Aorta (tissue), 5 donors: ENCODE data around the gene INHBA. TPM values are rescaled to one million over a fixed set of nuclear protein-coding genes. Genes with fewer than 3 reads are reported as not detected.
A peak's percentile ranks its signal among the peaks of the same experiment; 100 is the strongest.

Experiments
- ATAC-seq: fragments of 200-7000 bp; cut with Tn5 transposase; one replicate; pipeline ENCODE4 v1.9.1; 2022; ENCODE audit warnings: moderate library complexity; ENCODE audit not compliant: low FRiP score
- DNase-seq, 2 donors: peaks; one replicate each; pipeline ENCODE4 v3.0.0-alpha.2; 2020
- H3K27ac ChIP-seq, 2 donors: one replicate each; pipeline ENCODE4 v1.5.1; 2013; ENCODE audit warnings: low read length in 2 of 2, mild to moderate bottlenecking in 2 of 2, moderate library complexity in 2 of 2, control low read depth in 1 of 2, inconsistent platforms in 1 of 2, low read depth in 1 of 2
- H3K27me3 ChIP-seq, 2 donors: one replicate each; pipeline ENCODE4 v1.6.1; 2013; ENCODE audit warnings: control low read depth in 1 of 2, low read length in 1 of 2, mild to moderate bottlenecking in 1 of 2, moderate library complexity in 1 of 2; ENCODE audit not compliant: insufficient read depth in 2 of 2, control insufficient read depth in 1 of 2
- H3K36me3 ChIP-seq, 2 donors: one replicate each; pipeline ENCODE4 v1.6.1; 2013; ENCODE audit warnings: control low read depth in 1 of 2, low read length in 1 of 2, mild to moderate bottlenecking in 1 of 2; ENCODE audit not compliant: insufficient read depth in 2 of 2, control insufficient read depth in 1 of 2
- H3K4me1 ChIP-seq, 2 donors: one replicate each; pipeline ENCODE4 v1.6.1; 2013; ENCODE audit warnings: low read length in 2 of 2, control low read depth in 1 of 2, mild to moderate bottlenecking in 1 of 2, moderate library complexity in 1 of 2; ENCODE audit not compliant: insufficient read depth in 2 of 2, control insufficient read depth in 1 of 2
- H3K4me3 ChIP-seq, 2 donors: one replicate each; pipeline ENCODE4 v1.5.1; 2013; ENCODE audit warnings: low read length in 2 of 2, control low read depth in 1 of 2, mild to moderate bottlenecking in 1 of 2
- H3K9me3 ChIP-seq: one replicate; pipeline ENCODE4 v1.6.1; 2013; ENCODE audit warnings: mild to moderate bottlenecking, low read length; ENCODE audit not compliant: control insufficient read depth
- WGBS, 2 donors: extraction: QIAGEN DNeasy Blood & Tissue Kit; methylation state at CpG; one replicate each; pipeline ENCODE4 v1.1.7; 2013; 5-methylcytosine and 5-hydroxymethylcytosine counted together
- intact Hi-C, 2 donors: fragments of 100-400 bp; cut with DNase I; formaldehyde crosslinking; loops; one replicate each; pipeline versions ENCODE4 v1.14.2 to v1.15.0; 2022
- polyA plus RNA-seq, 2 donors: library from polyadenylated mRNA; stranded (reverse); fragments of 200-250 nt; gene quantifications; one replicate each; pipeline ENCODE4 v1.2.3, GENCODE V29; 2013
- total RNA-seq, 2 donors: library from RNA; stranded (reverse); fragmentation: NEBNext Ultra II Directional; extraction: Animal tissue kit (Norgen Biotek cat#: 25700); gene quantifications; one replicate each; pipeline ENCODE4 v1.2.1, GENCODE V29; 2021
- donor health status: healthy with polysubstance abuse.
- donor health status: Bipolar disorder and iron deficiency.
- donor health status: DM: no; HTN: no; CAD: no.
- donor health status: DM: no; HTN: no; CAD: no.
- donor health status: DM: yes; HTN: yes; CAD: no.

INHBA gene
- total and polyA plus RNA-seq, 4 donors, result 22.9 to 73.3 (median 27.3) TPM

- no peaks in the 10 kb centered on the region for H3K9me3 ChIP-seq
- peaks cover 6 to 19% of the 10 kb centered on the region in 2 donors for H3K4me1 ChIP-seq
- DNase-seq (peak; percentile 84 to 94), ATAC-seq (peak; percentile 86)
- 3 to 5% methylated on average over 15 of the region's 15 CpGs for WGBS, 2 donors
- intact Hi-C loops, result loop anchor here (5.0 to 10.0 kb wide), 5 partner anchors 124 to 934 kb away; no protein-coding TSS in a partner anchor
- peak overlapping the region; percentile 63 to 91 for H3K4me3 ChIP-seq
- peak overlapping the region; percentile 89 to 95 for H3K27ac ChIP-seq
- no peaks in the 10 kb centered on the region for H3K36me3 ChIP-seq
- H3K27me3 ChIP-seq, result no peaks in the 10 kb centered on the region
Observed at GRCh38 chr7:41696323-41696916, 6.5 kb downstream of the INHBA start.

- Histone ChIP-seq H3K36me3 (peaks cover 0 to 1% of the 10 kb centered on the region in 2 donors), H3K4me1 (peaks cover 11 to 25% of the 10 kb centered on the region in 2 donors), H3K27me3 (no peaks in the 10 kb centered on the region), H3K9me3 (no peaks in the 10 kb centered on the region), H3K4me3 (peak overlapping the region; percentile 63 to 91), H3K27ac (peak overlapping the region; percentile 89 to 95)
- intact Hi-C loops, result loop anchor here (5.0 to 10.0 kb wide), 5 partner anchors 123 to 933 kb away; no protein-coding TSS in a partner anchor
- DNase-seq (no peak), ATAC-seq (peak; percentile 51)
- WGBS, 2 donors, result 3 to 5% methylated on average over 13 of the region's 13 CpGs
Observed at GRCh38 chr7:41695661-41696322, 7.1 kb downstream of the INHBA start.

- peaks cover 0 to 7% of the 10 kb centered on the region in 2 donors for H3K36me3 ChIP-seq
- H3K9me3 ChIP-seq, result no peaks in the 10 kb centered on the region
- H3K4me1 ChIP-seq, result peaks cover 11 to 26% of the 10 kb centered on the region in 2 donors
- H3K4me3 ChIP-seq, result no peak overlapping the region
- no peaks in the 10 kb centered on the region for H3K27me3 ChIP-seq
- intact Hi-C loops, result loop anchor here in 1 of 2 donors (10.0 kb wide), 1 partner anchor 700 kb away; no protein-coding TSS in a partner anchor
- peak overlapping the region; percentile 50 to 58 for H3K27ac ChIP-seq
- DNase-seq (no peak), ATAC-seq (no peak)
- 34 to 36% methylated on average over 6 of the region's 6 CpGs for WGBS, 2 donors
Observed at GRCh38 chr7:41694495-41694894, 8.4 kb downstream of the INHBA start.

- peak overlapping the region in 1 of 2 donors; percentile 23 for H3K27ac ChIP-seq
- peak; percentile 44 for ATAC-seq
- H3K4me3 ChIP-seq, result no peak overlapping the region
- WGBS, 2 donors, result 22 to 35% methylated on average over 10 of the region's 10 CpGs
- peak in 1 of 2 donors; percentile 55 for DNase-seq
- H3K4me1 ChIP-seq, result peaks cover 11 to 26% of the 10 kb centered on the region in 2 donors
- peaks cover 0 to 8% of the 10 kb centered on the region in 2 donors for H3K36me3 ChIP-seq
- H3K27me3 ChIP-seq, result no peaks in the 10 kb centered on the region
- H3K9me3 ChIP-seq, result no peaks in the 10 kb centered on the region
- intact Hi-C loops, result loop anchor here in 1 of 2 donors (10.0 kb wide), 1 partner anchor 699 kb away; no protein-coding TSS in a partner anchor
Observed at GRCh38 chr7:41693150-41693997, 9.5 kb downstream of the INHBA start.

- WGBS, 2 donors, result 8 to 13% methylated on average over 7 of the region's 7 CpGs
- no peak for ATAC-seq
- intact Hi-C loops, result loop anchor here in 1 of 2 donors (10.0 kb wide), 1 partner anchor 697 kb away; no protein-coding TSS in a partner anchor
- no peaks in the 10 kb centered on the region for H3K27me3 ChIP-seq
- peak overlapping the region in 1 of 2 donors; percentile 51 for H3K27ac ChIP-seq
- peaks cover 11 to 26% of the 10 kb centered on the region in 2 donors for H3K4me1 ChIP-seq
- peaks cover 0 to 8% of the 10 kb centered on the region in 2 donors for H3K36me3 ChIP-seq
- H3K4me3 ChIP-seq, result no peak overlapping the region
- no peaks in the 10 kb centered on the region for H3K9me3 ChIP-seq
- DNase-seq, result no peak
Observed at GRCh38 chr7:41692251-41692650, 10.6 kb downstream of the INHBA start.

- Histone ChIP-seq H3K9me3 (no peaks in the 10 kb centered on the region), H3K4me3 (peak overlapping the region in 1 of 2 donors; percentile 11), H3K36me3 (peaks cover 2 to 8% of the 10 kb centered on the region in 2 donors), H3K27me3 (no peaks in the 10 kb centered on the region), H3K27ac (no peak overlapping the region), H3K4me1 (peaks cover 14 to 26% of the 10 kb centered on the region in 2 donors)
- DNase-seq (no peak), ATAC-seq (no peak)
- intact Hi-C loops, result loop anchor here in 1 of 2 donors (10.0 kb wide), 1 partner anchor 697 kb away; no protein-coding TSS in a partner anchor
- WGBS, 2 donors, result 46 to 49% methylated on average over 3 of the region's 3 CpGs
Observed at GRCh38 chr7:41691286-41692190, 11.4 kb downstream of the INHBA start.

GRCh38 chr7:41689815-41690214 lies 13.1 kb downstream of the INHBA start:
- DNase-seq (no peak), ATAC-seq (no peak)
- H3K36me3 ChIP-seq, result peaks cover 2 to 8% of the 10 kb centered on the region in 2 donors
- H3K4me1 ChIP-seq, result peaks cover 14 to 26% of the 10 kb centered on the region in 2 donors
- H3K4me3 ChIP-seq, result no peak overlapping the region
- H3K27me3 ChIP-seq, result no peaks in the 10 kb centered on the region
- H3K27ac ChIP-seq, result no peak overlapping the region
- intact Hi-C loops, result loop anchor here in 1 of 2 donors (10.0 kb wide), 1 partner anchor 695 kb away; no protein-coding TSS in a partner anchor
- 80 to 84% methylated on average over 16 of the region's 16 CpGs for WGBS, 2 donors
- no peaks in the 10 kb centered on the region for H3K9me3 ChIP-seq
